ENCODE data around the gene DIP2A. TPM values are rescaled to one million over a fixed set of nuclear protein-coding genes. Genes with fewer than 3 reads are reported as not detected.
A peak's percentile ranks its signal among the peaks of the same experiment; 100 is the strongest.

The DIP2A gene
- total and polyA plus RNA-seq, 7 donors: 9.0 to 49.3 (median 25.0) TPM

GRCh38 chr21:46452710-46453109, 6.0 kb upstream of the DIP2A start:
- Histone ChIP-seq H3K36me3 (no peaks in the 10 kb centered on the region), H3K27ac (no peak overlapping the region), H3K27me3 (no peaks in the 10 kb centered on the region), H3K9me3 (no peaks in the 10 kb centered on the region), H3K4me3 (no peak overlapping the region), H3K4me1 (peaks cover 0 to 37% (median 35%) of the 10 kb centered on the region in 4 donors)
- 19 to 72% methylated on average over 5 of the region's 5 CpGs for WGBS, 2 donors
- DNase-seq: peak; percentile 20
- TF ChIP-seq EP300 (IDR thresholded peaks at IDR 0.05) (no peak), POLR2AphosphoS5 (IDR thresholded peaks at IDR 0.05) (no peak), CTCF (IDR thresholded peaks at IDR 0.05) (no peak), POLR2A (IDR thresholded peaks at IDR 0.05) (no peak)
- intact Hi-C loops (cut with DNase I): no loop called here

GRCh38 chr21:46454142-46454541, 4.5 kb upstream of the DIP2A start:
- Histone ChIP-seq H3K36me3 (no peaks in the 10 kb centered on the region), H3K4me3 (no peak overlapping the region), H3K27ac (no peak overlapping the region), H3K9me3 (no peaks in the 10 kb centered on the region), H3K27me3 (no peaks in the 10 kb centered on the region), H3K4me1 (peaks cover 0 to 40% (median 37%) of the 10 kb centered on the region in 4 donors)
- 14 to 47% methylated on average over 3 of the region's 3 CpGs for WGBS, 2 donors
- intact Hi-C loops (cut with DNase I): no loop called here
- no peak for TF ChIP-seq CTCF (IDR thresholded peaks at IDR 0.05)
- TF ChIP-seq EP300 (IDR thresholded peaks at IDR 0.05): no peak
- no peak for TF ChIP-seq POLR2A (IDR thresholded peaks at IDR 0.05)
- TF ChIP-seq POLR2AphosphoS5 (IDR thresholded peaks at IDR 0.05): no peak
- no peak for DNase-seq

- intact Hi-C loops (cut with DNase I): loop anchor here (5.0 kb wide), 1 partner anchor 133 kb away; the partner anchor contains the start of genes C21orf58 and PCNT
- peaks cover 0 to 47% (median 40%) of the 10 kb centered on the region in 4 donors for H3K4me1 ChIP-seq
- 74 to 85% methylated on average over 4 of the region's 4 CpGs for WGBS, 2 donors
- H3K27me3 ChIP-seq: no peaks in the 10 kb centered on the region
- no peak overlapping the region for H3K4me3 ChIP-seq
- H3K27ac ChIP-seq: peak overlapping the region in 2 of 4 donors; percentile 15 to 88
- H3K36me3 ChIP-seq: no peaks in the 10 kb centered on the region
- no peaks in the 10 kb centered on the region for H3K9me3 ChIP-seq
- DNase-seq: peak; percentile 25
- TF ChIP-seq POLR2A (IDR thresholded peaks at IDR 0.05): no peak
- no peak for TF ChIP-seq CTCF (IDR thresholded peaks at IDR 0.05)
Measured at GRCh38 chr21:46454634-46455390, 3.9 kb upstream of the DIP2A start.

GRCh38 chr21:46455575-46456385, 2.9 kb upstream of the DIP2A start:
- peak; percentile 54 for DNase-seq
- WGBS, 2 donors: 27 to 57% methylated on average over 10 of the region's 10 CpGs

More at GRCh38 chr21:46455575-46456385, 2.9 kb upstream of the DIP2A start:
- H3K27me3 ChIP-seq: no peaks in the 10 kb centered on the region
- no peaks in the 10 kb centered on the region for H3K9me3 ChIP-seq
- intact Hi-C loops (cut with DNase I): loop anchor here (5.0 kb wide), 1 partner anchor 133 kb away; the partner anchor contains the start of genes C21orf58 and PCNT
- H3K27ac ChIP-seq: peak overlapping the region; percentile 15 to 96 (median 58)
- no peak overlapping the region for H3K4me3 ChIP-seq
- peaks cover 0 to 55% (median 47%) of the 10 kb centered on the region in 4 donors for H3K4me1 ChIP-seq
- no peaks in the 10 kb centered on the region for H3K36me3 ChIP-seq
- TF ChIP-seq POLR2AphosphoS5 (IDR thresholded peaks at IDR 0.05) (no peak), EP300 (IDR thresholded peaks at IDR 0.05) (no peak), POLR2A (IDR thresholded peaks at IDR 0.05) (no peak), CTCF (IDR thresholded peaks at IDR 0.05) (no peak)
